ENCODE measurements around the gene XPC. TPM values are rescaled to one million over a fixed set of nuclear protein-coding genes. Genes with fewer than 3 reads are reported as not detected.

The XPC gene
- total RNA-seq, 3 donors from 2014 or later (not counting 1 experiment from before 2014, with no cell fraction given), result 45.5 to 62.1 (median 50.0) TPM

GRCh38 chr3:14179795-14180194 is 1.4 kb upstream of the XPC start:
- 100% methylated on average over 1 of the region's 1 CpG for WGBS (ENCODE audit: insufficient coverage)
- ATAC-seq (no peak), DNase-seq (no peak)
- intact Hi-C loops (cut with micrococcal nuclease), result loop anchor here (2.0 kb wide), 2 partner anchors 253 to 283 kb away; no protein-coding TSS in a partner anchor
- Histone ChIP-seq H3K9me3 (ENCODE audit: control insufficient read depth, insufficient read depth, low read length) (no peaks in the 10 kb centered on the region), H3K27ac (ENCODE audit: low read length) (no peak overlapping the region), H3K4me1 (ENCODE audit: control insufficient read depth, insufficient read depth, low read length) (peaks cover 29% of the 10 kb centered on the region), H3K4me3 (ENCODE audit: low read length) (no peak overlapping the region), H3K27me3 (ENCODE audit: control insufficient read depth, insufficient read depth, low read length) (no peaks in the 10 kb centered on the region), H3K36me3 (ENCODE audit: control insufficient read depth, insufficient read depth, low read length) (peaks cover 25% of the 10 kb centered on the region)
- Mint-ChIP-seq H3K9me3 (no peaks in the 10 kb centered on the region), H3K4me1 (peaks cover 54 to 59% of the 10 kb centered on the region in 2 donors), H3K27me3 (ENCODE audit: low read depth in 2 of 2) (no peaks in the 10 kb centered on the region), H3K27ac (peak overlapping the region; percentile 99 to 100), H3K36me3 (peaks cover 9% of the 10 kb centered on the region), H3K4me3 (peak overlapping the region; percentile 100)
- TF ChIP-seq, protein P1, sequence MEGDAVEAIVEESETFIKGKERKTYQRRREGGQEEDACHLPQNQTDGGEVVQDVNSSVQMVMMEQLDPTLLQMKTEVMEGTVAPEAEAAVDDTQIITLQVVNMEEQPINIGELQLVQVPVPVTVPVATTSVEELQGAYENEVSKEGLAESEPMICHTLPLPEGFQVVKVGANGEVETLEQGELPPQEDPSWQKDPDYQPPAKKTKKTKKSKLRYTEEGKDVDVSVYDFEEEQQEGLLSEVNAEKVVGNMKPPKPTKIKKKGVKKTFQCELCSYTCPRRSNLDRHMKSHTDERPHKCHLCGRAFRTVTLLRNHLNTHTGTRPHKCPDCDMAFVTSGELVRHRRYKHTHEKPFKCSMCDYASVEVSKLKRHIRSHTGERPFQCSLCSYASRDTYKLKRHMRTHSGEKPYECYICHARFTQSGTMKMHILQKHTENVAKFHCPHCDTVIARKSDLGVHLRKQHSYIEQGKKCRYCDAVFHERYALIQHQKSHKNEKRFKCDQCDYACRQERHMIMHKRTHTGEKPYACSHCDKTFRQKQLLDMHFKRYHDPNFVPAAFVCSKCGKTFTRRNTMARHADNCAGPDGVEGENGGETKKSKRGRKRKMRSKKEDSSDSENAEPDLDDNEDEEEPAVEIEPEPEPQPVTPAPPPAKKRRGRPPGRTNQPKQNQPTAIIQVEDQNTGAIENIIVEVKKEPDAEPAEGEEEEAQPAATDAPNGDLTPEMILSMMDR (IDR thresholded peaks at IDR 0.05), result no peak

- Histone ChIP-seq H3K9me3 (ENCODE audit: control insufficient read depth, insufficient read depth, low read length) (no peaks in the 10 kb centered on the region), H3K27ac (ENCODE audit: low read length) (peak overlapping the region; percentile 91), H3K4me1 (ENCODE audit: control insufficient read depth, insufficient read depth, low read length) (peaks cover 30% of the 10 kb centered on the region), H3K27me3 (ENCODE audit: control insufficient read depth, insufficient read depth, low read length) (no peaks in the 10 kb centered on the region), H3K4me3 (ENCODE audit: low read length) (peak overlapping the region; percentile 72), H3K36me3 (ENCODE audit: control insufficient read depth, insufficient read depth, low read length) (peaks cover 24% of the 10 kb centered on the region)
- 4% methylated on average over 3 of the region's 3 CpGs for WGBS (ENCODE audit: insufficient coverage)
- no peak for ATAC-seq
- Mint-ChIP-seq H3K9me3 (no peaks in the 10 kb centered on the region), H3K27me3 (ENCODE audit: low read depth in 2 of 2) (no peaks in the 10 kb centered on the region), H3K4me3 (peak overlapping the region; percentile 100), H3K36me3 (peaks cover 9% of the 10 kb centered on the region), H3K4me1 (peaks cover 61 to 66% of the 10 kb centered on the region in 2 donors), H3K27ac (peak overlapping the region; percentile 99 to 100)
- intact Hi-C loops (cut with micrococcal nuclease), result loop anchor here (2.0 kb wide), 2 partner anchors 254 to 282 kb away; no protein-coding TSS in a partner anchor
- peak in 1 of 2 donors; percentile 35 for DNase-seq
- TF ChIP-seq, protein P1 (IDR thresholded peaks at IDR 0.05), result no peak
These were observed 689 bp upstream of the XPC start for GRCh38 chr3:14179114-14179465.

GRCh38 chr3:14177580-14178246 is 688 bp downstream of the XPC start:
- Mint-ChIP-seq H3K4me1 (peaks cover 58 to 59% of the 10 kb centered on the region in 2 donors), H3K27ac (peak overlapping the region; percentile 99 to 100), H3K36me3 (peaks cover 7% of the 10 kb centered on the region), H3K4me3 (peak overlapping the region; percentile 100), H3K27me3 (ENCODE audit: low read depth in 2 of 2) (no peaks in the 10 kb centered on the region), H3K9me3 (no peaks in the 10 kb centered on the region)
- WGBS (ENCODE audit: insufficient coverage), result 10% methylated on average over 10 of the region's 10 CpGs
- H3K9me3 ChIP-seq (ENCODE audit: control insufficient read depth, insufficient read depth, low read length), result no peaks in the 10 kb centered on the region
- peaks cover 16% of the 10 kb centered on the region for H3K36me3 ChIP-seq (ENCODE audit: control insufficient read depth, insufficient read depth, low read length)
- H3K4me1 ChIP-seq (ENCODE audit: control insufficient read depth, insufficient read depth, low read length), result peaks cover 30% of the 10 kb centered on the region
- peak overlapping the region; percentile 91 for H3K27ac ChIP-seq (ENCODE audit: low read length)
- H3K4me3 ChIP-seq (ENCODE audit: low read length), result peak overlapping the region; percentile 72
- TF ChIP-seq, protein P1 (IDR thresholded peaks at IDR 0.05), result no peak
- intact Hi-C loops (cut with micrococcal nuclease), result loop anchor here (1.0 to 2.0 kb wide), 5 partner anchors 33 to 281 kb away; partner anchors contain the start of gene CHCHD4
- DNase-seq (no peak), ATAC-seq (peak; percentile 3)
- no peaks in the 10 kb centered on the region for H3K27me3 ChIP-seq (ENCODE audit: control insufficient read depth, insufficient read depth, low read length)

Data from natural killer cell (primary cell).